ENCODE measurements around the gene RTCA. TPM values are rescaled to one million over a fixed set of nuclear protein-coding genes. Genes with fewer than 3 reads are reported as not detected.

RTCA gene
- total RNA-seq, 1 experiment from 2014 or later, result 41.7 TPM

GRCh38 chr1:100306735-100307313 is 40.8 kb downstream of the RTCA start:
- no peak overlapping the region for H3K27ac ChIP-seq (ENCODE audit: low read length)
- ATAC-seq (no peak), DNase-seq (no peak)
- no peaks in the 10 kb centered on the region for H3K36me3 ChIP-seq (ENCODE audit: low read depth, low read length)
- intact Hi-C loops (cut with micrococcal nuclease), result loop anchor here (5.0 kb wide), 1 partner anchor 45 kb away; the partner anchor contains the start of gene CDC14A
- no peaks in the 10 kb centered on the region for H3K79me2 ChIP-seq (ENCODE audit: low read length)
- H4K20me1 ChIP-seq (ENCODE audit: low read length), result no peaks in the 10 kb centered on the region
- H3K27me3 ChIP-seq (ENCODE audit: low read length), result no peaks in the 10 kb centered on the region
- no peak overlapping the region for H3K4me3 ChIP-seq (ENCODE audit: low read length)
- no peak overlapping the region for H3K4me2 ChIP-seq (ENCODE audit: low read length)
- H3K4me1 ChIP-seq (ENCODE audit: insufficient read depth, low read length), result no peaks in the 10 kb centered on the region; the same call in 1 of the 2 replicates
- BruUV-seq (replicated peaks), result no TSS peak
- H3K9me3 ChIP-seq (ENCODE audit: low read length), result no peaks in the 10 kb centered on the region
- H3F3A ChIP-seq (ENCODE audit: low read length, unreplicated experiment), result no peaks in the 10 kb centered on the region
- no peaks in the 10 kb centered on the region for H3K9me2 ChIP-seq (replicated peaks; ENCODE audit: low read length)
- ChIA-PET POLR2A (ENCODE audit: unreplicated experiment) (no interaction called here), CTCF (no interaction called here)
- no peak overlapping the region for H3K9ac ChIP-seq (ENCODE audit: low read length)
- H2AFZ ChIP-seq (ENCODE audit: low read length), result no peak overlapping the region
- TF ChIP-seq EZH2 (IDR thresholded peaks at IDR 0.05; ENCODE audit: low read length, unreplicated experiment) (no peak), EZH2phosphoT487 (IDR thresholded peaks at IDR 0.05; ENCODE audit: borderline replicate concordance, low read length) (no peak)
- TF ChIP-seq, protein P1, sequence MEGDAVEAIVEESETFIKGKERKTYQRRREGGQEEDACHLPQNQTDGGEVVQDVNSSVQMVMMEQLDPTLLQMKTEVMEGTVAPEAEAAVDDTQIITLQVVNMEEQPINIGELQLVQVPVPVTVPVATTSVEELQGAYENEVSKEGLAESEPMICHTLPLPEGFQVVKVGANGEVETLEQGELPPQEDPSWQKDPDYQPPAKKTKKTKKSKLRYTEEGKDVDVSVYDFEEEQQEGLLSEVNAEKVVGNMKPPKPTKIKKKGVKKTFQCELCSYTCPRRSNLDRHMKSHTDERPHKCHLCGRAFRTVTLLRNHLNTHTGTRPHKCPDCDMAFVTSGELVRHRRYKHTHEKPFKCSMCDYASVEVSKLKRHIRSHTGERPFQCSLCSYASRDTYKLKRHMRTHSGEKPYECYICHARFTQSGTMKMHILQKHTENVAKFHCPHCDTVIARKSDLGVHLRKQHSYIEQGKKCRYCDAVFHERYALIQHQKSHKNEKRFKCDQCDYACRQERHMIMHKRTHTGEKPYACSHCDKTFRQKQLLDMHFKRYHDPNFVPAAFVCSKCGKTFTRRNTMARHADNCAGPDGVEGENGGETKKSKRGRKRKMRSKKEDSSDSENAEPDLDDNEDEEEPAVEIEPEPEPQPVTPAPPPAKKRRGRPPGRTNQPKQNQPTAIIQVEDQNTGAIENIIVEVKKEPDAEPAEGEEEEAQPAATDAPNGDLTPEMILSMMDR (conservative IDR thresholded peaks at IDR 0.05; ENCODE audit: low read depth, low read length), result no peak

GRCh38 chr1:100308777-100309176 is 42.8 kb downstream of the RTCA start:
- intact Hi-C loops (cut with micrococcal nuclease), result loop anchor here (5.0 kb wide), 1 partner anchor 44 kb away; the partner anchor contains the start of gene CDC14A
- H3K9me2 ChIP-seq (replicated peaks; ENCODE audit: low read length), result no peaks in the 10 kb centered on the region
- CTCF ChIA-PET, result no interaction called here
- H3K36me3 ChIP-seq (ENCODE audit: low read depth, low read length), result no peaks in the 10 kb centered on the region
- no peaks in the 10 kb centered on the region for H3K9me3 ChIP-seq (ENCODE audit: low read length)
- peak; percentile 55 for DNase-seq
- H3K79me2 ChIP-seq (ENCODE audit: low read length), result no peaks in the 10 kb centered on the region
- H3K4me2 ChIP-seq (ENCODE audit: low read length), result no peak overlapping the region
- POLR2A ChIA-PET (ENCODE audit: unreplicated experiment), result no interaction called here
- H3K4me1 ChIP-seq (ENCODE audit: insufficient read depth, low read length), result no peaks in the 10 kb centered on the region; the same call in 1 of the 2 replicates
- TF ChIP-seq EZH2phosphoT487 (IDR thresholded peaks at IDR 0.05; ENCODE audit: borderline replicate concordance, low read length), result no peak
- TF ChIP-seq EZH2 (IDR thresholded peaks at IDR 0.05; ENCODE audit: low read length, unreplicated experiment), result no peak
- TF ChIP-seq, protein P1 (conservative IDR thresholded peaks at IDR 0.05; ENCODE audit: low read depth, low read length), result no peak
- no peaks in the 10 kb centered on the region for H4K20me1 ChIP-seq (ENCODE audit: low read length)
- no peak overlapping the region for H2AFZ ChIP-seq (ENCODE audit: low read length)
- H3F3A ChIP-seq (ENCODE audit: low read length, unreplicated experiment), result no peaks in the 10 kb centered on the region
- no peaks in the 10 kb centered on the region for H3K27me3 ChIP-seq (ENCODE audit: low read length)
- no peak overlapping the region for H3K27ac ChIP-seq (ENCODE audit: low read length)
- peak; percentile 88 for ATAC-seq
- H3K4me3 ChIP-seq (ENCODE audit: low read length), result no peak overlapping the region
- no TSS peak for BruUV-seq (replicated peaks)
- no peak overlapping the region for H3K9ac ChIP-seq (ENCODE audit: low read length)

DNA sequence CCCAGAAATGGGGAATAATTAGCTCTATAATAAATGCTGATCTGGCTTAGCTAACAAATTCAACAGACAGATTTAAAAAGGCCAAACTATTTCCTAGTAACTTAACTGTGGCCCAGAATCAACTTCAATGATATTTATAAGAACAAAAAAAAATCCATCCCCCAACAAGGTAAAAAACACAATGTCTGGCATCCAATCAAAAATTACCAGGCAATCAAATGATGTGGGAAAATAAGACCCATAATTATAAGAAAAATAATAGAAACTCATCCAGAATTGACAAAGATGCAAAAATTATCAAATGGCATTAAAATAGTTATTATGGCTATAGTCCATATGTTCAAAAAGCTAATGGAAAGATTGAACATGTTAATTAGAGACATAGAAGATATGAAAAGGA is 43.8 kb downstream of the RTCA start:
- Histone ChIP-seq H4K20me1 (ENCODE audit: low read length) (no peaks in the 10 kb centered on the region), H3F3A (ENCODE audit: low read length, unreplicated experiment) (no peaks in the 10 kb centered on the region), H3K79me2 (ENCODE audit: low read length) (no peaks in the 10 kb centered on the region), H3K36me3 (ENCODE audit: low read depth, low read length) (no peaks in the 10 kb centered on the region), H3K9ac (ENCODE audit: low read length) (no peak overlapping the region), H3K9me2 (replicated peaks; ENCODE audit: low read length) (no peaks in the 10 kb centered on the region), H3K27me3 (ENCODE audit: low read length) (no peaks in the 10 kb centered on the region), H3K27ac (ENCODE audit: low read length) (no peak overlapping the region), H3K4me1 (ENCODE audit: insufficient read depth, low read length) (no peaks in the 10 kb centered on the region; the same call in 1 of the 2 replicates), H3K4me3 (ENCODE audit: low read length) (no peak overlapping the region), H3K9me3 (ENCODE audit: low read length) (no peaks in the 10 kb centered on the region), H3K4me2 (ENCODE audit: low read length) (no peak overlapping the region), H2AFZ (ENCODE audit: low read length) (no peak overlapping the region)
- TF ChIP-seq, protein P1 (conservative IDR thresholded peaks at IDR 0.05; ENCODE audit: low read depth, low read length), result no peak
- TF ChIP-seq EZH2phosphoT487 (IDR thresholded peaks at IDR 0.05; ENCODE audit: borderline replicate concordance, low read length) (no peak), EZH2 (IDR thresholded peaks at IDR 0.05; ENCODE audit: low read length, unreplicated experiment) (no peak)
- ATAC-seq (no peak), DNase-seq (no peak)
- POLR2A ChIA-PET (ENCODE audit: unreplicated experiment), result no interaction called here
- no TSS peak for BruUV-seq (replicated peaks)
- intact Hi-C loops (cut with micrococcal nuclease), result loop anchor here (5.0 kb wide), 1 partner anchor 42 kb away; the partner anchor contains the start of gene CDC14A
- CTCF ChIA-PET, result no interaction called here

All from PC-3 (cell line).